Measurements from ENCODE around the gene ZSCAN25. TPM values are rescaled to one million over a fixed set of nuclear protein-coding genes. Genes with fewer than 3 reads are reported as not detected.

ZSCAN25 gene
- total RNA-seq, 1 donor from 2014 or later = 9.0 TPM

DNA sequence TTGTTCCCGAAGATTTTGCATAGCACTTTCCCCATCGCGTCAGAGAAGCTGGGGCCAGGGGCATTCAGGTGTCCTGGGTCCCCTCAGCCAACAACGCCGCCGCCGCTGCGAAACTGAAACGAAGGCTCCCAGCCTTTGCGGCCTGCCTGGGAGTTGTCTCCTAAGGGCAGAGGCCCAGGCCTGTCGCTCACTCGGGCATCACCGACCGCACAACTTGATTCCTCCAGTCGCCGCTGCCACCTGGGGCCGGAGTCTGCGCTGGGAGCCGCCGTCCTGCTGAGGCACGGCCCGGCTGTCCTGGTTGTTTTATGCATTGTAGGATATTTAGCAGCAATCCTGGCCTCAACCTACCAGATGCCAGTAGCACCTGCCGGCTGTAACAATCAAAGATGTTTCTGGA, 22.0 kb downstream of the ZSCAN25 start:
- Histone ChIP-seq H3K36me3 (peaks cover 24% of the 10 kb centered on the region), H3K9me3 (replicated peaks) (no peaks in the 10 kb centered on the region), H3K27me3 (ENCODE audit: low read depth) (no peaks in the 10 kb centered on the region), H3K27ac (replicated peaks) (no peak overlapping the region), H3K4me3 (no peak overlapping the region), H3K4me1 (peaks cover 12% of the 10 kb centered on the region)
- intact Hi-C loops (cut with micrococcal nuclease) = no loop called here
- no peak for DNase-seq
- TF ChIP-seq, protein P1, sequence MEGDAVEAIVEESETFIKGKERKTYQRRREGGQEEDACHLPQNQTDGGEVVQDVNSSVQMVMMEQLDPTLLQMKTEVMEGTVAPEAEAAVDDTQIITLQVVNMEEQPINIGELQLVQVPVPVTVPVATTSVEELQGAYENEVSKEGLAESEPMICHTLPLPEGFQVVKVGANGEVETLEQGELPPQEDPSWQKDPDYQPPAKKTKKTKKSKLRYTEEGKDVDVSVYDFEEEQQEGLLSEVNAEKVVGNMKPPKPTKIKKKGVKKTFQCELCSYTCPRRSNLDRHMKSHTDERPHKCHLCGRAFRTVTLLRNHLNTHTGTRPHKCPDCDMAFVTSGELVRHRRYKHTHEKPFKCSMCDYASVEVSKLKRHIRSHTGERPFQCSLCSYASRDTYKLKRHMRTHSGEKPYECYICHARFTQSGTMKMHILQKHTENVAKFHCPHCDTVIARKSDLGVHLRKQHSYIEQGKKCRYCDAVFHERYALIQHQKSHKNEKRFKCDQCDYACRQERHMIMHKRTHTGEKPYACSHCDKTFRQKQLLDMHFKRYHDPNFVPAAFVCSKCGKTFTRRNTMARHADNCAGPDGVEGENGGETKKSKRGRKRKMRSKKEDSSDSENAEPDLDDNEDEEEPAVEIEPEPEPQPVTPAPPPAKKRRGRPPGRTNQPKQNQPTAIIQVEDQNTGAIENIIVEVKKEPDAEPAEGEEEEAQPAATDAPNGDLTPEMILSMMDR (IDR thresholded peaks at IDR 0.05; ENCODE audit: borderline replicate concordance) = no peak

DNA sequence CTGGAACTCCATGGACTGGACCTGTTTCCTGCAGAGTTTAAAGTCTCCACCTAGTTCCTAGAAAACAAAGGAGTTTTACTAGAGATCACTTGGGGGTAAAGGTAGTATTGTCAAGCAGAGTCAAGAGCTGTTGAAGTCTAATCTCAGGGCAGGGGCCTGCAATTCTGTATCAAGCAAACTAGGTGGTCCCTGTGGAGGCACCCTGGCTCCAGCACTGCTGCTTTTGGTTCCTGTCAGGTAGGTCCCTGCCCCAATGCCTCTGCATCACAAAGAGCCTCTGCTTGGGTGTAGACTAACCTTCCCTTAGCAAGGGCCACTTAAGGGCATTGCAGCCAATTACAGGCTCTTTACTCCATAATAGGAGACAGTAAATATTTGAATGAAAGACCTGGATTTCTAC, 22.5 kb downstream of the ZSCAN25 start:
- TF ChIP-seq, protein P1 (IDR thresholded peaks at IDR 0.05; ENCODE audit: borderline replicate concordance) = no peak
- H3K36me3 ChIP-seq = peaks cover 24% of the 10 kb centered on the region
- intact Hi-C loops (cut with micrococcal nuclease) = no loop called here
- no peak for DNase-seq
- H3K27ac ChIP-seq (replicated peaks) = no peak overlapping the region
- H3K4me3 ChIP-seq = no peak overlapping the region
- H3K9me3 ChIP-seq (replicated peaks) = no peaks in the 10 kb centered on the region
- peaks cover 12% of the 10 kb centered on the region for H3K4me1 ChIP-seq
- H3K27me3 ChIP-seq (ENCODE audit: low read depth) = no peaks in the 10 kb centered on the region

DNA sequence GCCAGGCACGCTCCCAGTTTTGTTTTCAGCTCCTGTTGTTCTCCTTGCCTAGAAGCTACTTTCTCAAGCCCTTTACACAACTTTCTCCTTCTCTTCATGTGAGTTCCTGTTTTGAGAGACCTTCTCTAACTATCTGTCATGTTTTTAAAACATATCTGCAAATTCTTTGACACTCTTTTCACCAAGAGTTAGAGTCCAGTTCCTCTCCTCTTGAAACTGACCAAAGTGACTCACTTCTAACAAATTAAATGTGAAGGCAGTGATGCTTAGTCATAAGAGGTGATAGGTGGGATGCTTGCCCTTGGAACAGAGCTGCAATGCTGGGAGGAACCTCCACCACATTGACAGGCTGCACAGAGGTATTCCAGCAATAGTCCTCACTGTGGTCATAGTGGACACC, 25.3 kb downstream of the ZSCAN25 start:
- Histone ChIP-seq H3K4me1 (no peaks in the 10 kb centered on the region), H3K27ac (replicated peaks) (no peak overlapping the region), H3K27me3 (ENCODE audit: low read depth) (no peaks in the 10 kb centered on the region), H3K4me3 (no peak overlapping the region), H3K9me3 (replicated peaks) (peaks cover 3% of the 10 kb centered on the region), H3K36me3 (peaks cover 33% of the 10 kb centered on the region)
- TF ChIP-seq, protein P1 (IDR thresholded peaks at IDR 0.05; ENCODE audit: borderline replicate concordance) = no peak
- intact Hi-C loops (cut with micrococcal nuclease) = no loop called here
- DNase-seq = no peak

DNA sequence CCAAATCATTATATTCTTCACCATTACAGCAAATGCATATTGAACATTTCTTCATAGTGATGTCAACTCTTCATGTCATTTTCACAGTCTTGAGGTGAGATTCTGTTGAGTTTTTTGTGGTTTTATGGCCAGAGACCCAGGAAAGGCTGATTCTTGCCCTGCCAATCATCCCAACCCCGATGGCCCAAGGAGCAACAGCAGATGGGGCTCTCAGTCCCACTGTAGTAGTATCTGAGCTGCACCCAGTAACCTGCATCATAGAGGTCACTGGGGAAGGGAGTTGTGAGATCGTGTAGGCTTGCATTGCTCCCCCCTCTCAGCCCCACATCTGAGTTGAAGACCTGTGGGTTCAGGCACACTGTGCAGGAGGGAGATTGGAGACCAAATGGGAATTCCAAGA, 26.7 kb downstream of the ZSCAN25 start:
- Histone ChIP-seq H3K27ac (replicated peaks) (no peak overlapping the region), H3K27me3 (ENCODE audit: low read depth) (no peaks in the 10 kb centered on the region), H3K4me3 (no peak overlapping the region), H3K9me3 (replicated peaks) (peaks cover 3% of the 10 kb centered on the region), H3K4me1 (no peaks in the 10 kb centered on the region), H3K36me3 (peaks cover 30% of the 10 kb centered on the region)
- intact Hi-C loops (cut with micrococcal nuclease) = no loop called here
- TF ChIP-seq, protein P1 (IDR thresholded peaks at IDR 0.05; ENCODE audit: borderline replicate concordance) = no peak
- no peak for DNase-seq

DNA sequence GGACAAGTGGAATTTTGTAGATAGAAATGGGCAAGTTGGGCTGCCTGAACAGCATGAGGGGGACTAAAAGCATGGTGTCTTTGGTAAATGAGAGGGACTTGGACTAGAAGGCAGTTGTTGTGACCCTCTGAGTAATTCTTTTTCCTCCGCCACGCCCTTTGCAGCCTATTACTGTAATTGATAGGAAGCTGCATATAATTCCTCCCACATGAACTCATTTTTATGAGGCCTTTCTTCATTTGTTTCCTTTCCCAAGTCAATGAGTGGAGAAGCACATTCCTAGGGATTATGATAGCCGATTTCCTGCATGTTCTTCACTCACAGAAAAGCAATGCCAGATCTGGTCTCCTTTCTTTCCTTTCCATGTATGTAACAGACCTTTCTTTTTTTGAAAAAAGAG, 27.7 kb downstream of the ZSCAN25 start:
- DNase-seq = no peak
- Histone ChIP-seq H3K27me3 (ENCODE audit: low read depth) (no peaks in the 10 kb centered on the region), H3K27ac (replicated peaks) (no peak overlapping the region), H3K9me3 (replicated peaks) (peaks cover 3% of the 10 kb centered on the region), H3K36me3 (peaks cover 20% of the 10 kb centered on the region), H3K4me1 (no peaks in the 10 kb centered on the region), H3K4me3 (no peak overlapping the region)
- TF ChIP-seq, protein P1 (IDR thresholded peaks at IDR 0.05; ENCODE audit: borderline replicate concordance) = no peak
- intact Hi-C loops (cut with micrococcal nuclease) = no loop called here

DNA sequence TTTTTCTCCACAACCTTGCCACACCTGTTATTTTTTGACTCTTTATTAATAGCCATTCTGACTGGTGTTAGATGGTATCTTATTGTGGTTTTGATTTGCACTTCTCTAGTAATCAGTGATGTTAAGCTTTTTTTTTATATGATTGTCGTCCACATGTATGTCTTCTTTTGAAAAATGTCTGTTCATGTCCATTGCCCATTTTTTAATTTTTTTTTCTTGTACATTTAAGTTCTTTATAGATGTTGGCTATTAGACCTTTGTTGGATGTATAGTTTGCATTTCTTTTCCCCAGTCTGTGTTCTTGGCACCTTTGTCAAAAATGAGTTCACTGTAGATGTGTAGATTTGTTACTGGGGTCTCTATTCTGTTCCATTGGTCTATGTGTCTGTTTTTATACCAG, 28.8 kb downstream of the ZSCAN25 start:
- H3K9me3 ChIP-seq (replicated peaks) = peaks cover 3% of the 10 kb centered on the region
- H3K4me1 ChIP-seq = no peaks in the 10 kb centered on the region
- H3K4me3 ChIP-seq = no peak overlapping the region
- intact Hi-C loops (cut with micrococcal nuclease) = no loop called here
- TF ChIP-seq, protein P1 (IDR thresholded peaks at IDR 0.05; ENCODE audit: borderline replicate concordance) = no peak
- H3K27ac ChIP-seq (replicated peaks) = no peak overlapping the region
- no peaks in the 10 kb centered on the region for H3K27me3 ChIP-seq (ENCODE audit: low read depth)
- peaks cover 19% of the 10 kb centered on the region for H3K36me3 ChIP-seq
- no peak for DNase-seq
